Vagina (tissue), 2 donors: ENCODE results near the gene SERPINB8.

Experiments
- CTCF ChIP-seq, 3 experiments: fragments of 450-650 bp in 2 of 3; fragments of 200-600 bp in 1 of 3; sonication (generic) in 1 of 3; IDR thresholded peaks; one replicate each; pipeline ENCODE4 v1.5.1; 2017 to 2019; ENCODE audit warnings: antibody characterized with exemption in 3 of 3, mild to moderate bottlenecking in 2 of 3, moderate library complexity in 2 of 3
- POLR2AphosphoS5 ChIP-seq, 2 donors: sonication (generic); formaldehyde crosslinking; IDR thresholded peaks; one replicate each; pipeline ENCODE4 v1.9.0; 2017; ENCODE audit warnings: antibody characterized with exemption in 2 of 2, mild to moderate bottlenecking in 2 of 2, low read depth in 1 of 2; ENCODE audit not compliant: insufficient read depth in 1 of 2

GRCh38 chr18:64026350-64026749 lies 56.5 kb downstream of the SERPINB8 start:
- TF ChIP-seq CTCF (IDR thresholded peaks at IDR 0.05) (no peak), POLR2AphosphoS5 (IDR thresholded peaks at IDR 0.05; ENCODE audit: insufficient read depth in 1 of 2, low read depth in 1 of 2) (no peak)
